H1 (cell line): ENCODE results near the gene DGKH. TPM values are rescaled to one million over a fixed set of nuclear protein-coding genes. Genes with fewer than 3 reads are reported as not detected.

Experiments
- ATF2 ChIP-seq: IDR thresholded peaks from 2 replicates; pipeline ENCODE4 v1.6.1; 2012; ENCODE audit warnings: low read length, inconsistent platforms
- KDM5A ChIP-seq: fragments of 200-600 bp; IDR thresholded peaks from 2 replicates; pipeline ENCODE4 v1.7.1; 2012; ENCODE audit warnings: mild to moderate bottlenecking, low read length, inconsistent platforms, mixed read lengths
- MAX ChIP-seq: IDR thresholded peaks from 2 replicates; pipeline ENCODE4 v1.6.1; 2012; ENCODE audit warnings: inconsistent platforms
- SAP30 ChIP-seq: fragments of 300-600 bp; sonication (generic); IDR thresholded peaks from 2 replicates; pipeline ENCODE4 v1.7.1; 2012; ENCODE audit warnings: low read length, moderate library complexity, mild to moderate bottlenecking, inconsistent platforms; ENCODE audit not compliant: insufficient read depth, insufficient replicate concordance
- polyA plus RNA-seq, 7 experiments: library from polyadenylated mRNA; depleted of rRNA in 3 of 7; stranded (reverse) in 5 of 7; unstranded in 2 of 7; fragments of >200 nt in 5 of 7; fragments of 200-250 nt in 2 of 7; gene quantifications; 1 replicate in 5 of 7; 2 replicates in 1 of 7; 4 replicates in 1 of 7; pipeline versions ENCODE4 v1.2.1 to v1.2.3, GENCODE V29; 2011 to 2013; ENCODE audit warnings: missing spikeins in 2 of 7, mixed read lengths in 2 of 7
- total RNA-seq: library from RNA; stranded (reverse); fragmentation: NEBNext Ultra II Directional; extraction: Animal tissue kit (Norgen Biotek cat#: 25700); gene quantifications from 2 replicates; pipeline ENCODE4 v1.2.1, GENCODE V29; 2021

The DGKH gene
- total and polyA plus RNA-seq, 2 of the 8 experiments (the other 6 are each of a cell fraction or from before 2014, with no cell fraction given): 2.1 to 7.9 TPM

- no peak for TF ChIP-seq ATF2
- TF ChIP-seq KDM5A: no peak
- no peak for TF ChIP-seq SAP30
- TF ChIP-seq MAX: no peak
- TF ChIP-seq, all 59 proteins: peak for 0
These were observed 38.1 kb downstream of the DGKH start (continued) for GRCh38 chr13:42086582-42086981.
